Right lung (tissue), 5 donors: ENCODE results near the gene PDE4B. TPM values are rescaled to one million over a fixed set of nuclear protein-coding genes. Genes with fewer than 3 reads are reported as not detected.
"Not testable (repeated sequence)": the region's sequence is repeated elsewhere in the genome, so short reads cannot be mapped to it uniquely, and the experiment has no call there.

Experiments
- DNase-seq, 2 donors: peaks; one replicate each; pipeline ENCODE4 v3.0.0-alpha.2; 2013
- polyA plus RNA-seq, 5 donors: library from polyadenylated mRNA; unstranded; fragments of 120-200 nt; gene quantifications; one replicate each; pipeline versions ENCODE4 v1.2.1 to v1.2.3, GENCODE V29; 2013; ENCODE audit warnings: inconsistent platforms in 1 of 5, low replicate concordance in 1 of 5; ENCODE audit not compliant: insufficient read length in 5 of 5, insufficient read depth in 1 of 5

PDE4B gene
- polyA plus RNA-seq, 5 donors, result 15.4 to 45.9 (median 20.2) TPM

GRCh38 chr1:66416295-66416694, 623.6 kb downstream of the PDE4B start:
- DNase-seq, result peak in 1 of 2 donors; percentile 41

GRCh38 chr1:66418021-66418420, 625.3 kb downstream of the PDE4B start:
- no peak for DNase-seq

GRCh38 chr1:66420171-66420570, 627.5 kb downstream of the PDE4B start:
- DNase-seq, result not testable (repeated sequence)

GRCh38 chr1:66420906-66421305, 628.2 kb downstream of the PDE4B start:
- DNase-seq, result not testable (repeated sequence)

- DNase-seq, result no peak
These were observed 630.1 kb downstream of the PDE4B start for GRCh38 chr1:66422804-66423203.
